Fibroblast of peridontal ligament (primary cell): ENCODE results near the gene SLC26A8.
"Not testable (repeated sequence)": the region's sequence is repeated elsewhere in the genome, so short reads cannot be mapped to it uniquely, and the experiment has no call there.

Experiments used
- DNase-seq: peaks from one replicate; pipeline ENCODE4 v3.0.0-alpha.2; 2010; ENCODE audit errors: extremely low read depth

Gene SLC26A8

GRCh38 chr6:35945650-35946025 is 78.8 kb downstream of the SLC26A8 start:
- no peak for DNase-seq

GRCh38 chr6:35943390-35943789 is 81.1 kb downstream of the SLC26A8 start:
- DNase-seq: no peak

- no peak for DNase-seq
Observed at GRCh38 chr6:35942355-35942754, 82.1 kb downstream of the SLC26A8 start.

GRCh38 chr6:35941170-35941569 is 83.3 kb downstream of the SLC26A8 start:
- DNase-seq: not testable (repeated sequence)

- DNase-seq: not testable (repeated sequence)
Observed at GRCh38 chr6:35940014-35940413, 84.4 kb downstream of the SLC26A8 start.

- DNase-seq: not testable (repeated sequence)
Observed at GRCh38 chr6:35939259-35939658, 85.2 kb downstream of the SLC26A8 start.

- no peak for DNase-seq
Observed at GRCh38 chr6:35936681-35937359, 87.6 kb downstream of the SLC26A8 start.

GRCh38 chr6:35935469-35935868 is 89.0 kb downstream of the SLC26A8 start:
- DNase-seq: no peak

GRCh38 chr6:35933844-35934243 is 90.6 kb downstream of the SLC26A8 start:
- no peak for DNase-seq

- DNase-seq: not testable (repeated sequence)
Observed at GRCh38 chr6:35931873-35932272, 92.6 kb downstream of the SLC26A8 start.

GRCh38 chr6:35931120-35931561 is 93.3 kb downstream of the SLC26A8 start:
- no peak for DNase-seq

GRCh38 chr6:35929601-35930000 is 94.8 kb downstream of the SLC26A8 start:
- DNase-seq: no peak

- DNase-seq: no peak
Observed at GRCh38 chr6:35926509-35927215, 97.8 kb downstream of the SLC26A8 start.

- DNase-seq: no peak
Observed at GRCh38 chr6:35925961-35926360, 98.5 kb downstream of the SLC26A8 start.

GRCh38 chr6:35924146-35924545 is 100.3 kb downstream of the SLC26A8 start:
- no peak for DNase-seq

GRCh38 chr6:35922139-35922554 is 102.3 kb downstream of the SLC26A8 start:
- no peak for DNase-seq

- DNase-seq: peak; percentile 63
Observed at GRCh38 chr6:35920793-35921732, 103.4 kb downstream of the SLC26A8 start, which contains the start of gene SRPK1. TSS of gene SRPK1 (minus strand) at chr6:35921098. CDS start at chr6:35921056, 42 bp downstream.

GRCh38 chr6:35919827-35920751 is 104.4 kb downstream of the SLC26A8 start:
- DNase-seq: peak; percentile 62

GRCh38 chr6:35919085-35919826 is 105.2 kb downstream of the SLC26A8 start:
- DNase-seq: peak; percentile 16

GRCh38 chr6:35916893-35917292 is 107.5 kb downstream of the SLC26A8 start:
- not testable (repeated sequence) for DNase-seq
